Stimulated activated naive CD8-positive, alpha-beta T cell treated with anti-CD3 and anti-CD28 coated beads, Interleukin-15, Interleukin-2, amounts not matched to agents 100 ng/mL and 50 ng/mL, for 24 hours (primary cell): ENCODE data around the gene FAM120A.

Experiments
- H3K27ac Mint-ChIP-seq: one replicate; pipeline ENCODE4 v1.8.0; 2021; ENCODE audit warnings: mild to moderate bottlenecking, mixed read lengths
- H3K27me3 Mint-ChIP-seq: one replicate; pipeline ENCODE4 v1.8.0; 2021; ENCODE audit warnings: mixed read lengths
- H3K36me3 Mint-ChIP-seq: one replicate; pipeline ENCODE4 v1.8.0; 2021; ENCODE audit warnings: low read depth, mixed read lengths
- H3K4me1 Mint-ChIP-seq: one replicate; pipeline ENCODE4 v1.8.0; 2021; ENCODE audit warnings: low read depth, mixed read lengths
- H3K4me3 Mint-ChIP-seq: one replicate; pipeline ENCODE4 v1.8.0; 2021; ENCODE audit warnings: mild to moderate bottlenecking, mixed read lengths
- H3K9me3 Mint-ChIP-seq: one replicate; pipeline ENCODE4 v1.8.0; 2021; ENCODE audit warnings: mixed read lengths

The FAM120A gene

DNA sequence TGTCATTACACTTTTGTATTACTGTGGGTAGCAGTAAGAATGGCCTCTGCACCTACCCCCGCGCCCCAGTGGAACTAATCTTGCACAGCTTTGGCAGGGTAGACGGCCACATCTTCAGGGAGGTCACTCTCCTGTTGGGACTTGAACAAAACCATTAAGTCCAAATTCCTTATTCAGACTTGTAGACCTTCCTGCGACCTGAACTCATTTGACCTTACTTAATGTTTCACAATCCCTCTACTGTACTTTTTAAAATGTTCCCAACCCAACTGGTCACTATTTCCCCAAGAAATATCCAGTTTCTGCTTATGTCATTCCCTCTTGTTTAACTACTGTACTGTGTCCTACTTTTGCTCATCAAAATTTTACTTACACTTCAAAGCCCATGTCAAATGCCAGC lies 7.2 kb downstream of the FAM120A start:
- Mint-ChIP-seq H3K27ac (no peak overlapping the region), H3K4me3 (no peak overlapping the region), H3K36me3 (peaks cover 48% of the 10 kb centered on the region), H3K4me1 (peaks cover 89% of the 10 kb centered on the region), H3K9me3 (no peaks in the 10 kb centered on the region), H3K27me3 (no peaks in the 10 kb centered on the region)

DNA sequence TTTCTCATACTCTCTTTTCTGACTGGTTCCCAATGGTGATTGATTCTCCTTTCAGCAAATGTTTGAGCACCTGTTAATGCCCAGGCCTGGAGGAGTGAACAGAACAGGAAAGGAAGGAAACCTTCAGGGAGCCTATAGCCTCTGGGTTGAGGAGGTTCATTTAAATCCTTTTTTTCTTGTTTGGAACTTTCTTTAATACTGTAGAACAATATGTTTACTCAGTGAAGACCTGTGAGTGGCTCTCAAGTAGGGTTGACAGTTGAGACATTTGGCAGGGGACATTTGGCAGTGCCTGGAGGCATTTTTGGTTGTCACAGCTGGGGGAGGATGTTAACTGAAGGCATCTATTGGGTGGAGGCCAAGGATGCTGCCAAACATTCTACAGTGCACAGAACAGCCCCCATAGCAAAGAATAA lies 8.0 kb downstream of the FAM120A start:
- no peak overlapping the region for H3K4me3 Mint-ChIP-seq
- peaks cover 90% of the 10 kb centered on the region for H3K4me1 Mint-ChIP-seq
- H3K27me3 Mint-ChIP-seq = no peaks in the 10 kb centered on the region
- no peak overlapping the region for H3K27ac Mint-ChIP-seq
- no peaks in the 10 kb centered on the region for H3K9me3 Mint-ChIP-seq
- H3K36me3 Mint-ChIP-seq = peaks cover 44% of the 10 kb centered on the region

DNA sequence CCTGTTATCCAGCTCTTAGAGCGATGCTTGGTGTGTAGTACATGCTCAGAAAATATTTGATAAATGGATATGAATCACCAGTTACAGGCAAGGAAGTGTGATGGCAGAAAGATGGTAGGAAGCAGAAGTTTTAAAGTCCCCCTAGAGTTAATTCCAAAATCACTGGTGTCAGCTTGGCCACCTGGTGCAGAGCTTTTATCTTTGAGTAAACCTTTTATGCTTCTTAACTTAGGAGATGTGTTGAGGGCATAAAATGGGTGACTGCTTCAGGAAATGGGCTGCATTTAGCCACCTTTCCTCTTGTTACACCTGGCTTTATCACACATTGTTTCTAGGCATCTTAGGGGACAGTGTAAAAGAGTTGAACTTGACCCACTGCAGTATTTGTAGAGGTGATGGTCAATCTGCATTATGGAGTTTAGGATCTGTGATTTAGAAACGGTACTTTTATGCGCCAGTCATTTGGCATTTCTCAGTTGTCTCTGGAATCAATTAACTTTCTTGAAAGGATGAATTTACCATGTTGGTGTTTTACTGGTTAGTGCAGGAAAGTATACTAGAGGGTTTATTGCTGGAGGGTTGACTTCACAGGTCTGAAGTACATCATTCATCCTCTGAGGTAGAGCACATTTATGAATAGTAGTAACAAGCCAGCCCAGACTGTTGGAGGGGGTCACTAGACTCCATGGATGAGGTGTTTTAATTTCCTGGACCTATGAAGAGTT lies 9.4 kb downstream of the FAM120A start:
- Mint-ChIP-seq H3K9me3 (no peaks in the 10 kb centered on the region), H3K36me3 (peaks cover 48% of the 10 kb centered on the region), H3K27me3 (no peaks in the 10 kb centered on the region), H3K27ac (peak overlapping the region; percentile 5), H3K4me1 (peaks cover 92% of the 10 kb centered on the region), H3K4me3 (no peak overlapping the region)

DNA sequence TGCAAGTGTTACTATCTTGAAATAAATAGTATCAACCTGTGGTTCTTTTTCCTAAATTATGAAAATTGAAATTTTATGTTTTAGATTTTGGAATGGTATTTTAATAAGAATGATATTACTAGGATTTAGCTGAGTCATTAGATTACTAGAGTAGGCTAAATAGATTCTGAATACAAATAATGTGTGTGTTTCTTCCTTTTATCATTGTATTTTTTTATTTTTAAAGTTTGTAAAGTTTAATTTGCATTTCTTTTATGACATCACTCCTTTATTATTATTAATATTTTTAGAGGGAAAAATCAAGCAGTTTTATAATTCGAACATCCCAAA lies 9.9 kb downstream of the FAM120A start:
- Mint-ChIP-seq H3K27ac (no peak overlapping the region), H3K27me3 (no peaks in the 10 kb centered on the region), H3K4me3 (no peak overlapping the region), H3K36me3 (peaks cover 43% of the 10 kb centered on the region), H3K9me3 (no peaks in the 10 kb centered on the region), H3K4me1 (peaks cover 92% of the 10 kb centered on the region)

DNA sequence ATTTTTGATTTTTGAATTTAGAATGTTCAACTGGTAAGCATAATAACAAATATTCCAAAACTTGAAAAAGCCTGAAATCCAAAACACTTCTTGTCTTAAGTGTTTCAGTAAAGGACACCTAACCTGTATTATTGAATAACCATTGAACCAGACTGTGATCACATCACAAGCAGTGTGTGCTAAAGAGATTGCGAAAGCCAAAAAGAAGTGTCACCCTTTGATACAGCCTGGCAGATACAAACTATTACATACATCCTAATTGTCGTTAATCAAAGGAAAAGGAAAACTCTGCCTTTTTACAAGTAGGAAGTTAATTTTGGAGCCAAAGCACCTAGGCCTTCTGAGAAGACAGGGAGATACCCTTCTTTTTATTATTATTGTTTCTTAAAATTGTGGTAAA lies 10.3 kb downstream of the FAM120A start:
- Mint-ChIP-seq H3K4me1 (peaks cover 92% of the 10 kb centered on the region), H3K27ac (no peak overlapping the region), H3K4me3 (no peak overlapping the region), H3K9me3 (no peaks in the 10 kb centered on the region), H3K27me3 (no peaks in the 10 kb centered on the region), H3K36me3 (peaks cover 41% of the 10 kb centered on the region)

DNA sequence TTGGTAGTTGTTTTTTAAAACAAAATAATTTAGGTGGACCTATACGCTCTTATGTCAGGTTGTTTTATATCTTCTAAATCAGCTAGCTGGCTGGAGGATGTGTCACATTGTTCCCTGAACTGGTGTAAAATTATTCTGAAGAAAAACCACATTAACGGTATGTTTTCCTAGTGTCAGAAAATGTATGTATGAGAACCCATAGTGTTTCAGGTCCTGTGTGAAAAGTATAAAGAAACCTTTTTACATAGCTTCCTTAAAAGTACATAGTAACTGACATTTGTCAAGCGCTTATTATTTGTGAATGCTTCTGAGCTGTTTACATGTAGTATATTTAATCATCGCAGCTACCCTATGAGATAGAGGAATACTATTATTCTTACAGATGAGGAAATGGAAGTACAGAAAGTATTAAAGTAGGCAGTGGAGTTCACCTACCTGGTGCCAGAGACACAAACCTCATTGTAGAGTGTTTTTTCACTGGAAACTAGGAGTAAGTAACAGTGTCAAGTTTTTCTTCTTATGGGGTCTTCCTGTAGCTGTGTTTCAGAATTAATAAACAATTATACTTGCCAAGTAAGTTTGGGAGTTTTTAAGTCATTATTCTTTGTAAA lies 12.3 kb downstream of the FAM120A start:
- peaks cover 94% of the 10 kb centered on the region for H3K4me1 Mint-ChIP-seq

DNA sequence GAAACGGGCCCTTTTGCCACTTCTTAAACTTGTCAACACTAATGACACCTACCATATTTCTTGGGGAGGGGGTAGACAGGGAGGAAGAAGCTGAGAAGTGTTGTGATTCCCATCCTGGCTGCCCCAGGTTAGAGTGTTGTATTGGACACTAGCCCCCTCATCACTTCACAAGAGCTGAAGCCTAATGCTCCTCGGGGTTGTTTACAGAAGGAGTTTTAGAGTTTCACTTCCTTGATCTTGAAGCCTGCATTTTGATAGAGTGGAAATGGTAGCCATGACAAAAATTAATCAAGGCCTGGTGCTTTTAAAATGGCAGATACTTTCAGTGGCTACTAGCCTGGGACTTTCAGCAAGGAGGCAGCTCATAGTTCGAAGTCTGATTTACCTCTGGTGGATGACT lies 12.9 kb downstream of the FAM120A start:
- peak overlapping the region; percentile 63 for H3K4me3 Mint-ChIP-seq
- no peaks in the 10 kb centered on the region for H3K27me3 Mint-ChIP-seq

More for the DNA sequence above, 12.3 kb downstream of the FAM120A start:
- no peaks in the 10 kb centered on the region for H3K27me3 Mint-ChIP-seq
- H3K36me3 Mint-ChIP-seq = peaks cover 27% of the 10 kb centered on the region
- peak overlapping the region; percentile 88 for H3K27ac Mint-ChIP-seq
- no peaks in the 10 kb centered on the region for H3K9me3 Mint-ChIP-seq
- H3K4me3 Mint-ChIP-seq = peak overlapping the region; percentile 63

GRCh38 chr9:93464876-93465275 lies 13.4 kb downstream of the FAM120A start:
- Mint-ChIP-seq H3K9me3 (no peaks in the 10 kb centered on the region), H3K27me3 (no peaks in the 10 kb centered on the region), H3K4me3 (peak overlapping the region; percentile 63), H3K36me3 (peaks cover 16% of the 10 kb centered on the region), H3K4me1 (peaks cover 89% of the 10 kb centered on the region), H3K27ac (peak overlapping the region; percentile 88)

More for the DNA sequence above, 12.9 kb downstream of the FAM120A start:
- peaks cover 94% of the 10 kb centered on the region for H3K4me1 Mint-ChIP-seq
- peak overlapping the region; percentile 88 for H3K27ac Mint-ChIP-seq
- peaks cover 21% of the 10 kb centered on the region for H3K36me3 Mint-ChIP-seq
- no peaks in the 10 kb centered on the region for H3K9me3 Mint-ChIP-seq

DNA sequence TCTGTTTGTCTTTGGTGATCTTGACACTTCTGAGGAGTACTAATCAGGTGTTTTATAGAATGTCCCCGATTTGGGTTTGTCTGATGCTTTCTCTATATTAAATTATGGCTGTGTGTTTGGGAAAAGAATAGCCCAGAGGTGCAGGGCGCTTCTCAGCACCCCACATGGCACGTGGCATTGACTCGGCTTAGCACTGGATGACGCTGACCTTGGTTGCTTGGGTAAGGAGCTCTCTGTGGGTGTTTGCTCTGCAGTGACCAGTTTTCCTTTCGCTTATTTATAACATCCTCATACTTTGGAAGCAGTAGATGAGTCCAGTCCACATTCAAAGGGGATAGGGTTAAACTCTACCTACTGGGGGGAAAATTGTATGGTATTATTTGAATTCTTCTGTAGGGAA lies 14.4 kb downstream of the FAM120A start:
- no peaks in the 10 kb centered on the region for H3K27me3 Mint-ChIP-seq
- peaks cover 89% of the 10 kb centered on the region for H3K4me1 Mint-ChIP-seq
- H3K36me3 Mint-ChIP-seq = peaks cover 22% of the 10 kb centered on the region
- peak overlapping the region; percentile 55 for H3K27ac Mint-ChIP-seq
- H3K9me3 Mint-ChIP-seq = no peaks in the 10 kb centered on the region
- H3K4me3 Mint-ChIP-seq = no peak overlapping the region

DNA sequence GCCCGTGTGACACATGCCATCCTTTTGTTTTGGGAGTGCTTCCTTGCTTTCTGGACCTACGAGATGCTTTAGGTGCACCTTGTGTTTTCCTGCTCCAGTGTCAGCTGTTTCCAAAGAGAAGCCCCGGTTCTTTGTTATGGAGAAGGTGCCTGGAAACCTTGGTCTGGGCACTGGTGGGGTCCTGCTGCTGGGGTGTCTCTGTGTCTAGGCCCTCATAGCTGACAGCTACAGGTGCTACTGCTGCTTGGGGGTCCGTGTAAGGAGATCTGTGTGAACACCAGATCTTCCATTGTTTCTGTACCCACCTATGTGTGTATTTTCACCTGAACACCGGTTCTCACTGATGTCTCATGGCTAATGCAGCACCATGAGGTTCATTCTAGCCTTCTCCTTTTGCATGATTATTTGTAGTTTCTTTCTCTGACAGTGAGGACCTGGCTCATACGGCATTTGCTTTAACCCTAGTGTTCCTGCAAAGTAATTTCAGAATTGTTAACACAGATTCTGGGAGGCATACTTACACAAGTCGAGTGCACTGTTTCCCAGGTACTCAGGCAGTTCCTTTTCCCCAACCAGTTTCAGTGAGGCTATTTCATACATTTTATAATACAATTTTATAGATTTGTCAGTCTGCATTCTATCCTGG lies 15.1 kb downstream of the FAM120A start:
- Mint-ChIP-seq H3K36me3 (peaks cover 29% of the 10 kb centered on the region), H3K4me1 (peaks cover 91% of the 10 kb centered on the region), H3K27ac (peak overlapping the region; percentile 65), H3K27me3 (no peaks in the 10 kb centered on the region), H3K9me3 (no peaks in the 10 kb centered on the region), H3K4me3 (no peak overlapping the region)

DNA sequence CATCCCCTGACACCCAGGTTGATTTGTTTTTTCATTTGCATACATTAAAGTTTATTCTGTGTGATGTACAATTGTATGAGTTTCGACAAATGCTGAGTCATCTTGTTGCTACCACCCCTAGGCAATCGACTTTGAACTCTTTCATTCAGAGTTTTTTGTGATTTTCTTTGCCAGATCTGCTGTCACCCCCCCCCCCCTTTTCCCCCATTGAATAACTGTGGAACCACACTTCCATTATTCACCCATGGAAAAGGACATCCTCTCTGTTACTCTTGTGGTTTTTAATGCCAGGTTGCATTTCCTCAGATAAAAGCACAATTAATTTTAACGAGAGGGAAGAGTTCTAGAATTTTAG lies 15.6 kb downstream of the FAM120A start:
- Mint-ChIP-seq H3K27me3 (no peaks in the 10 kb centered on the region), H3K4me1 (peaks cover 88% of the 10 kb centered on the region), H3K4me3 (peak overlapping the region; percentile 33), H3K9me3 (no peaks in the 10 kb centered on the region), H3K36me3 (peaks cover 30% of the 10 kb centered on the region), H3K27ac (peak overlapping the region; percentile 65)

DNA sequence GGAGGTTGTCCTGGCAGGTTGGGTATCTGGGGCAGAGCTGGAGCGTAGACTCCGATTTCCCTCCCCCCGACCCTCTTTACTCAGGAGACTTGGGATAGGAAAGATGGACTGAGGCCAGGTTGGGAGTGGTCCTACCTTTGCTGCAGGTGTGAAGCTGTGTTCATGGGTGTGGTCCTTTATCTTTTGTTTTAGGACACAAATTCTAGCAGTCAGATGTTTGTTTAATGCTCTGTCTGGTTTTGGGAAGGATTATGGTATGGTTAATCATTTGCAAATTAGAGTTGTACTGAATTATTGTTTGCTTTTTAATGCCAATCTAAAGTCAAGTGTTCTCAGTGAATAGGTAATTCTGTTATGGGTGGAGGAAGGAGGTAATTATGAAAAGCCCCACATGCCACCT lies 16.0 kb downstream of the FAM120A start:
- Mint-ChIP-seq H3K4me3 (peak overlapping the region; percentile 33), H3K27ac (peak overlapping the region; percentile 43), H3K9me3 (no peaks in the 10 kb centered on the region), H3K4me1 (peaks cover 85% of the 10 kb centered on the region), H3K27me3 (no peaks in the 10 kb centered on the region), H3K36me3 (peaks cover 32% of the 10 kb centered on the region)

DNA sequence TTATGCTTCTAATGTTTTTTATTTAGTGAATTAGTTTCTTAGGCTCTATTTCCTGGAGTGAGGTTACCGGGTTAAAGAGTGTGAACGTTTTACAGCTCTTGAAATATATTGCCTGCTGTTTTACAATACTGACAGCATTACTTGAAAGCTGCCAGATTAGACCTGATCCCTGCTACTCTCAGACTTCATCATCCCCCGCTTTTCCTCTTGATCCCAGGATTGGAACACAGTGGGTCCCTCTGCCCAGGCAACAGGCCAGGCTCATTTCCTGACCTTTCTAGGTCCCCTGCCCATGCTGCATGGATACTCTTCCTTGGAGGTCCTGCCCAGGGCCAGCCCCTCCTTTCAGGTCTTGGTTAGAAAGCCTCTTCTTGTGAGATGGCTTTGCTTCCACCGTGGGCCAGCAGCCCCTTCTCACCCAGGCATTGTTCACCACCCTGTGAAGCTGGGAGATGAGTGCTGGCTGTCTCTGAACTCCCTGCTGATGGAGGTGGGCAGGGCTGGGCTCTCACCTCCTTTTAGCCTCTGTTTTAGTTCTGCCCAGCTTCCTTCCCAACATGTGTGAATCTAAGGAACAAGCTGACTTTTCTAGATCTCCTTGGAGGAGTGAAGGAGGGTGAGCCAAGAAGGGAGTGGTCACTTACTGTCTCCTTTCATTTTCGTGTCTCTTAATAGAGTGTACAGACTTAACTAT lies 17.4 kb downstream of the FAM120A start:
- H3K27me3 Mint-ChIP-seq = no peaks in the 10 kb centered on the region
- peaks cover 34% of the 10 kb centered on the region for H3K36me3 Mint-ChIP-seq
- H3K27ac Mint-ChIP-seq = peak overlapping the region; percentile 45
- no peaks in the 10 kb centered on the region for H3K9me3 Mint-ChIP-seq
- peaks cover 71% of the 10 kb centered on the region for H3K4me1 Mint-ChIP-seq
- H3K4me3 Mint-ChIP-seq = no peak overlapping the region

- no peaks in the 10 kb centered on the region for H3K9me3 Mint-ChIP-seq
- no peak overlapping the region for H3K4me3 Mint-ChIP-seq
- H3K36me3 Mint-ChIP-seq = peaks cover 36% of the 10 kb centered on the region
- no peak overlapping the region for H3K27ac Mint-ChIP-seq
- H3K27me3 Mint-ChIP-seq = no peaks in the 10 kb centered on the region
- H3K4me1 Mint-ChIP-seq = peaks cover 64% of the 10 kb centered on the region
Measured at GRCh38 chr9:93470391-93470790, 18.9 kb downstream of the FAM120A start.

DNA sequence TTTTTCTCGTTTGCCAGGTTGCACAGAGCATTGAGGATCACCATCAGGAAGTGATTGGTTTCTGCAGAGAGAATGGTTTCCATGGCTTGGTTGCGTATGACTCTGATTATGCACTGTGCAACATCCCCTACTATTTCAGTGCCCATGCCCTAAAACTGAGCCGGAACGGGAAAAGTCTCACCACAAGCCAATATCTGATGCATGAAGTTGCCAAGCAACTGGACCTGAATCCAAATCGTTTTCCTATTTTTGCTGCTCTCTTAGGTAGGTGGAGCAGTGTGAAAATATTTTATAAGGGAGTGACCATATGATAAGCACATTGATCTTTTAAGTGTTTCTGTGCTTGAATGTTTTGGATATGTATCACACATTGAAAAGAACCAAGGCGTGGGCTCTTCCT lies 19.6 kb downstream of the FAM120A start:
- H3K27ac Mint-ChIP-seq = no peak overlapping the region
- no peaks in the 10 kb centered on the region for H3K27me3 Mint-ChIP-seq
- peaks cover 43% of the 10 kb centered on the region for H3K36me3 Mint-ChIP-seq
- no peak overlapping the region for H3K4me3 Mint-ChIP-seq
- H3K9me3 Mint-ChIP-seq = no peaks in the 10 kb centered on the region
- peaks cover 64% of the 10 kb centered on the region for H3K4me1 Mint-ChIP-seq
